A549 treated with Hydrocortisone at 1 μM for 4 hours (cell line): ENCODE data around the gene PPAT. TPM values are rescaled to one million over a fixed set of nuclear protein-coding genes. Genes with fewer than 3 reads are reported as not detected.

Experiments
- total RNA-seq: library from RNA; stranded (reverse); fragments of 200-300 nt; extraction: Qiagen RNA extraction; gene quantifications from 5 replicates; pipeline ENCODE4 v1.2.3, GENCODE V29; 2022

The PPAT gene
- total RNA-seq = 13.8 to 21.9 TPM (median 17.0 TPM) in 5 replicates

GRCh38 chr4:56435140-56435926 lies at the start of gene PPAT:
TSS of gene PPAT (minus strand) at chr4:56435615. CDS start at chr4:56435477, 138 bp downstream.

GRCh38 chr4:56467284-56468096 lies 32.1 kb upstream of the PPAT start, which contains the start of gene SRP72:
TSS of gene SRP72 (plus strand) at chr4:56467617. CDS start at chr4:56467636, 19 bp downstream.

GRCh38 chr4:56387023-56388001 lies 48.1 kb downstream of the PPAT start, which contains the start of gene AASDH:
TSS of gene AASDH (minus strand) at chr4:56387491. CDS start at chr4:56384299, 3,192 bp downstream.

Other genes with a start within 250 kb of the PPAT start
- gene AASDH, start 48.1 kb downstream of the PPAT start, total RNA-seq = 2.3 to 3.7 TPM (median 2.9 TPM) in 5 replicates
- 117 to 163 TPM (median 134 TPM) in 5 replicates for gene PAICS, start 645 bp upstream of the PPAT start, total RNA-seq
- 41.6 to 61.1 TPM (median 49.3 TPM) in 5 replicates for gene SRP72, start 32.0 kb upstream of the PPAT start, total RNA-seq
- not detected in 5 replicates for gene ARL9, start 70.2 kb upstream of the PPAT start, total RNA-seq
- not detected in 5 replicates for gene HOPX, start 245.7 kb upstream of the PPAT start, total RNA-seq